Kidney (tissue), 14 donors: ENCODE measurements around the gene MRGPRX2. TPM values are rescaled to one million over a fixed set of nuclear protein-coding genes. Genes with fewer than 3 reads are reported as not detected.

ENCODE experiments used
- DNase-seq, 5 donors: peaks; one replicate each; pipeline ENCODE4 v3.0.0-alpha.2; 2013 to 2020
- FAIRE-seq: peaks from 2 replicates; lab custom pipeline; 2012; peaks lifted over from hg19 to GRCh38; lab: Jason Lieb, UNC
- H3K27ac ChIP-seq, 2 donors: one replicate each; pipeline ENCODE4 v1.7.0; 2013; ENCODE audit warnings: low read depth in 2 of 2, low read length in 2 of 2, inconsistent platforms in 1 of 2
- H3K27me3 ChIP-seq: one replicate; pipeline ENCODE4 v1.7.1; 2013; ENCODE audit warnings: low read length, inconsistent platforms; ENCODE audit not compliant: control insufficient read depth, insufficient read depth
- H3K36me3 ChIP-seq, 3 donors: one replicate each; pipeline versions ENCODE4 v1.7.0 to v1.7.1; 2013; ENCODE audit warnings: low read length in 3 of 3, control low read depth in 1 of 3, inconsistent platforms in 1 of 3; ENCODE audit not compliant: insufficient read depth in 3 of 3, control insufficient read depth in 2 of 3
- H3K4me1 ChIP-seq, 3 donors: one replicate each; pipeline versions ENCODE4 v1.7.0 to v1.7.1; 2013; ENCODE audit warnings: low read length in 3 of 3, inconsistent platforms in 1 of 3, low read depth in 1 of 3; ENCODE audit not compliant: control insufficient read depth in 2 of 3, insufficient read depth in 2 of 3
- H3K4me3 ChIP-seq, 3 donors: one replicate each; pipeline versions ENCODE4 v1.7.0 to v1.8.1; 2013; ENCODE audit warnings: low read length in 3 of 3, control low read depth in 1 of 3, inconsistent platforms in 1 of 3
- H3K9ac ChIP-seq, 3 donors: one replicate each; pipeline versions ENCODE4 v1.7.0 to v1.7.1; 2013; ENCODE audit warnings: low read length in 3 of 3, control low read depth in 1 of 3, inconsistent platforms in 1 of 3
- H3K9me3 ChIP-seq, 3 donors: one replicate each; pipeline versions ENCODE4 v1.7.0 to v1.7.1; 2013; ENCODE audit warnings: low read length in 3 of 3, control low read depth in 1 of 3, inconsistent platforms in 1 of 3; ENCODE audit not compliant: control insufficient read depth in 2 of 3, insufficient read depth in 1 of 3
- CTCF ChIP-seq: IDR thresholded peaks from 3 replicates; pipeline ENCODE4 v1.5.1; 2012; ENCODE audit warnings: mild to moderate bottlenecking, moderate library complexity, borderline replicate concordance; ENCODE audit not compliant: insufficient read depth; ENCODE audit errors: extremely low read depth
- intact Hi-C: fragments of 100-400 bp; cut with DNase I; formaldehyde crosslinking; loops from one replicate; pipeline ENCODE4 v1.11.1; 2022
- polyA plus RNA-seq: library from polyadenylated mRNA; stranded (reverse); fragments of 350-450 nt; fragmentation: Illumina TruSeq; extraction: RNeasy Lipid Tissue Mini Kit (QIAGEN cat#74804); gene quantifications from one replicate; pipeline ENCODE4 v1.2.3, GENCODE V29; 2014; ENCODE audit warnings: low read depth, low replicate concordance; ENCODE audit not compliant: insufficient read depth
- total RNA-seq: library from RNA; stranded (reverse); fragmentation: NEBNext Ultra II Directional; extraction: Animal tissue kit (Norgen Biotek cat#: 25700); gene quantifications from one replicate; pipeline ENCODE4 v1.2.1, GENCODE V29; 2021
- donor health status: control.
- donor health status: control.
- donor health status: control.
- donor health status: control.
- donor health status: control.
- donor health status: DM: yes; HTN: yes; CAD: no.
- donor health status: Normal renal cell carcinoma (clear cell type).

MRGPRX2 gene
- total and polyA plus RNA-seq, 2 donors from 2014 or later = 0.28 TPM; not detected in 1

- intact Hi-C loops = no loop called here
Measured at GRCh38 chr11:19092850-19093249, 32.3 kb upstream of the MRGPRX2 start.

GRCh38 chr11:19092342-19092741 lies 31.8 kb upstream of the MRGPRX2 start:
- H3K36me3 ChIP-seq = no peaks in the 10 kb centered on the region
- H3K4me1 ChIP-seq = no peaks in the 10 kb centered on the region
- no peak overlapping the region for H3K27ac ChIP-seq
- H3K4me3 ChIP-seq = no peak overlapping the region
- FAIRE-seq (no peak), DNase-seq (no peak)
- no peaks in the 10 kb centered on the region for H3K27me3 ChIP-seq
- no peaks in the 10 kb centered on the region for H3K9me3 ChIP-seq
- H3K9ac ChIP-seq = no peak overlapping the region
- intact Hi-C loops = no loop called here
- TF ChIP-seq CTCF = no peak

More at GRCh38 chr11:19092850-19093249, 32.3 kb upstream of the MRGPRX2 start:
- no peak for DNase-seq
- Histone ChIP-seq H3K27me3 (no peaks in the 10 kb centered on the region), H3K27ac (no peak overlapping the region), H3K4me1 (no peaks in the 10 kb centered on the region), H3K9ac (no peak overlapping the region), H3K36me3 (no peaks in the 10 kb centered on the region), H3K4me3 (no peak overlapping the region), H3K9me3 (no peaks in the 10 kb centered on the region)
- no peak for FAIRE-seq
- TF ChIP-seq CTCF = no peak

- TF ChIP-seq CTCF = no peak
Measured at GRCh38 chr11:19091366-19091765, 30.8 kb upstream of the MRGPRX2 start.

GRCh38 chr11:19089421-19089820 lies 28.9 kb upstream of the MRGPRX2 start:
- no peak for FAIRE-seq
- intact Hi-C loops = no loop called here
- H3K9me3 ChIP-seq = no peaks in the 10 kb centered on the region
- no peak for DNase-seq
- H3K9ac ChIP-seq = no peak overlapping the region
- TF ChIP-seq CTCF = no peak
- H3K4me1 ChIP-seq = no peaks in the 10 kb centered on the region
- H3K4me3 ChIP-seq = no peak overlapping the region
- H3K36me3 ChIP-seq = no peaks in the 10 kb centered on the region
- H3K27ac ChIP-seq = no peak overlapping the region
- H3K27me3 ChIP-seq = no peaks in the 10 kb centered on the region

More at GRCh38 chr11:19091366-19091765, 30.8 kb upstream of the MRGPRX2 start:
- Histone ChIP-seq H3K36me3 (no peaks in the 10 kb centered on the region), H3K27ac (no peak overlapping the region), H3K9ac (no peak overlapping the region), H3K4me3 (no peak overlapping the region), H3K9me3 (no peaks in the 10 kb centered on the region), H3K27me3 (no peaks in the 10 kb centered on the region), H3K4me1 (no peaks in the 10 kb centered on the region)
- DNase-seq = no peak
- no peak for FAIRE-seq
- intact Hi-C loops = no loop called here
